Stomach (tissue), 9 donors: ENCODE measurements around the gene MRM1. TPM values are rescaled to one million over a fixed set of nuclear protein-coding genes. Genes with fewer than 3 reads are reported as not detected.

Source experiments
- DNase-seq, 2 donors: peaks; one replicate each; pipeline versions ENCODE4 v3.0.0 to v3.0.0-alpha.2; 2013 to 2019
- H3K27ac ChIP-seq, 5 donors: fragments of 200-600 bp in 4 of 5; sonication (generic) in 4 of 5; one replicate each; pipeline ENCODE4 v1.5.1; 2013 to 2019; ENCODE audit warnings: mild to moderate bottlenecking in 1 of 5, moderate library complexity in 1 of 5
- H3K27me3 ChIP-seq, 3 donors: fragments of 200-600 bp; sonication (generic); one replicate each; pipeline ENCODE4 v1.5.1; 2017 to 2019; ENCODE audit warnings: mixed run types in 1 of 3
- H3K36me3 ChIP-seq, 4 donors: fragments of 200-600 bp; sonication (generic); 1 replicate in 3 of 4; 2 replicates in 1 of 4; pipeline ENCODE4 v1.5.1; 2016 to 2019
- H3K4me1 ChIP-seq, 4 donors: fragments of 200-600 bp; sonication (generic); one replicate each; pipeline ENCODE4 v1.5.1; 2016 to 2019
- H3K4me3 ChIP-seq, 4 donors: fragments of 200-600 bp; sonication (generic) in 3 of 4; one replicate each; pipeline ENCODE4 v1.5.1; 2016 to 2019; ENCODE audit warnings: mild to moderate bottlenecking in 1 of 4
- H3K9me3 ChIP-seq, 4 donors: fragments of 200-600 bp; sonication (generic); one replicate each; pipeline ENCODE4 v1.5.1; 2016 to 2019
- CTCF ChIP-seq, 7 experiments: fragments of 450-650 bp in 4 of 7; fragments of 200-600 bp in 3 of 7; sonication (generic) in 3 of 7; IDR thresholded peaks; one replicate each; pipeline ENCODE4 v1.5.1; 2016 to 2019; ENCODE audit warnings: antibody characterized with exemption in 7 of 7, control low read depth in 2 of 7, mild to moderate bottlenecking in 1 of 7
- EP300 ChIP-seq: sonication (generic); formaldehyde crosslinking; IDR thresholded peaks from one replicate; pipeline ENCODE4 v1.6.1; 2017; ENCODE audit warnings: antibody characterized with exemption
- POLR2A ChIP-seq, 4 donors: fragments of 450-650 bp; IDR thresholded peaks; one replicate each; pipeline ENCODE4 v1.6.1; 2016; ENCODE audit warnings: antibody characterized with exemption in 4 of 4, control low read depth in 2 of 4, mild to moderate bottlenecking in 1 of 4, moderate library complexity in 1 of 4
- POLR2AphosphoS5 ChIP-seq, 3 donors: sonication (generic); formaldehyde crosslinking; IDR thresholded peaks; one replicate each; pipeline ENCODE4 v1.6.1; 2016; ENCODE audit warnings: antibody characterized with exemption in 3 of 3
- WGBS, 5 donors: extraction: QIAGEN DNeasy Blood & Tissue Kit in 3 of 5; methylation state at CpG; one replicate each; pipeline versions ENCODE4 v1.1.5 to v1.1.7; 2013 to 2018; 5-methylcytosine and 5-hydroxymethylcytosine counted together
- intact Hi-C: fragments of 100-400 bp; cut with DNase I; formaldehyde crosslinking; loops from one replicate; pipeline ENCODE4 v1.15.1; 2023; ENCODE audit warnings: low total_unique reads
- polyA plus RNA-seq, 3 donors: library from polyadenylated mRNA; stranded (reverse); fragments of 200-250 nt; gene quantifications; one replicate each; pipeline ENCODE4 v1.2.3, GENCODE V29; 2013
- total RNA-seq, 5 donors: library from RNA; depleted of rRNA; stranded (reverse); fragments of >200 nt; gene quantifications; one replicate each; pipeline versions ENCODE4 v1.1.0 to v1.2.3, GENCODE V29; 2014 to 2016
- donor health status: healthy with polysubstance abuse.
- donor health status: Bipolar disorder and iron deficiency.
- donor health status: healthy.

The MRM1 gene
- total and polyA plus RNA-seq, 8 donors: 1.8 to 38.5 (median 7.8) TPM; not detected in 1

GRCh38 chr17:36576793-36577192 lies 24.6 kb upstream of the MRM1 start:
- H3K4me1 ChIP-seq: peaks cover 0 to 13% (median 6%) of the 10 kb centered on the region in 4 donors
- no peak for DNase-seq
- H3K27ac ChIP-seq: no peak overlapping the region
- intact Hi-C loops: no loop called here
- no peak overlapping the region for H3K4me3 ChIP-seq
- H3K36me3 ChIP-seq: peaks cover 47 to 90% (median 86%) of the 10 kb centered on the region in 4 donors
- TF ChIP-seq CTCF (IDR thresholded peaks at IDR 0.05) (no peak), EP300 (no peak), POLR2AphosphoS5 (IDR thresholded peaks at IDR 0.05) (no peak), POLR2A (IDR thresholded peaks at IDR 0.05) (no peak)
- H3K27me3 ChIP-seq: no peaks in the 10 kb centered on the region
- no peaks in the 10 kb centered on the region for H3K9me3 ChIP-seq
- 45 to 67% (median 54%) methylated on average over 2 of the region's 2 CpGs for WGBS, 5 donors

- intact Hi-C loops: no loop called here
- no peak overlapping the region for H3K27ac ChIP-seq
Observed at GRCh38 chr17:36578671-36579070, 22.7 kb upstream of the MRM1 start.

GRCh38 chr17:36583787-36584186 lies 17.6 kb upstream of the MRM1 start:
- H3K9me3 ChIP-seq: no peaks in the 10 kb centered on the region
- H3K36me3 ChIP-seq: peaks cover 73 to 100% (median 100%) of the 10 kb centered on the region in 4 donors
- intact Hi-C loops: no loop called here
- H3K4me3 ChIP-seq: no peak overlapping the region
- TF ChIP-seq CTCF (IDR thresholded peaks at IDR 0.05): no peak
- TF ChIP-seq POLR2AphosphoS5 (IDR thresholded peaks at IDR 0.05): no peak
- TF ChIP-seq EP300: no peak
- TF ChIP-seq POLR2A (IDR thresholded peaks at IDR 0.05): no peak
- no peaks in the 10 kb centered on the region for H3K4me1 ChIP-seq
- no peaks in the 10 kb centered on the region for H3K27me3 ChIP-seq
- no peak overlapping the region for H3K27ac ChIP-seq
- no peak for DNase-seq
- 41 to 52% (median 45%) methylated on average over 1 of the region's 1 CpG for WGBS, 5 donors

More at GRCh38 chr17:36578671-36579070, 22.7 kb upstream of the MRM1 start:
- Histone ChIP-seq H3K4me1 (peaks cover 0 to 13% (median 6%) of the 10 kb centered on the region in 4 donors), H3K4me3 (no peak overlapping the region), H3K9me3 (no peaks in the 10 kb centered on the region), H3K27me3 (no peaks in the 10 kb centered on the region), H3K36me3 (peaks cover 58 to 90% (median 86%) of the 10 kb centered on the region in 4 donors)
- 86 to 95% (median 92%) methylated on average over 2 of the region's 2 CpGs for WGBS, 5 donors
- no peak for TF ChIP-seq CTCF (IDR thresholded peaks at IDR 0.05)
- TF ChIP-seq EP300: no peak
- TF ChIP-seq POLR2AphosphoS5 (IDR thresholded peaks at IDR 0.05): no peak
- TF ChIP-seq POLR2A (IDR thresholded peaks at IDR 0.05): no peak
- DNase-seq: no peak

- peaks cover 57 to 98% (median 91%) of the 10 kb centered on the region in 4 donors for H3K36me3 ChIP-seq
- 81 to 96% (median 95%) methylated on average over 2 of the region's 2 CpGs for WGBS, 5 donors
- no peaks in the 10 kb centered on the region for H3K9me3 ChIP-seq
- DNase-seq: no peak
- H3K27me3 ChIP-seq: no peaks in the 10 kb centered on the region
- no peak for TF ChIP-seq POLR2A (IDR thresholded peaks at IDR 0.05)
- no peak for TF ChIP-seq CTCF (IDR thresholded peaks at IDR 0.05)
- TF ChIP-seq EP300: no peak
- no peak for TF ChIP-seq POLR2AphosphoS5 (IDR thresholded peaks at IDR 0.05)
- peaks cover 2 to 15% (median 3%) of the 10 kb centered on the region in 4 donors for H3K4me1 ChIP-seq
- intact Hi-C loops: no loop called here
- no peak overlapping the region for H3K4me3 ChIP-seq
- H3K27ac ChIP-seq: no peak overlapping the region
Observed at GRCh38 chr17:36586138-36586537, 15.2 kb upstream of the MRM1 start.
